Nephron (organoid): ENCODE results near the gene ELL2.
"Not testable (repeated sequence)": the region's sequence is repeated elsewhere in the genome, so short reads cannot be mapped to it uniquely, and the experiment has no call there.

ENCODE experiments used
- H3K27ac Mint-ChIP-seq, 3 experiments: 2 replicates each; pipeline ENCODE4 v1.8.0; 2020; ENCODE audit warnings: mixed read lengths in 3 of 3, mild to moderate bottlenecking in 2 of 3, moderate library complexity in 1 of 3
- H3K27me3 Mint-ChIP-seq: 2 replicates; pipeline ENCODE4 v1.8.0; 2021; ENCODE audit warnings: low read depth, mild to moderate bottlenecking, moderate library complexity, mixed read lengths
- H3K36me3 Mint-ChIP-seq: 2 replicates; pipeline ENCODE4 v1.8.0; 2020; ENCODE audit warnings: low read depth, mixed read lengths
- H3K4me1 Mint-ChIP-seq: 2 replicates; pipeline ENCODE4 v1.8.0; 2020; ENCODE audit warnings: mixed read lengths
- H3K4me3 Mint-ChIP-seq, 3 experiments: 2 replicates each; pipeline ENCODE4 v1.8.0; 2020; ENCODE audit warnings: mild to moderate bottlenecking in 3 of 3, mixed read lengths in 3 of 3, moderate library complexity in 2 of 3
- H3K9me3 Mint-ChIP-seq: 2 replicates; pipeline ENCODE4 v1.8.0; 2020; ENCODE audit warnings: mixed read lengths
- CTCF ChIP-seq, 3 experiments: fragments of 200-600 bp; sonication (generic); IDR thresholded peaks; one replicate each; pipeline ENCODE4 v1.5.0; 2021; ENCODE audit warnings: antibody characterized with exemption in 3 of 3; ENCODE audit not compliant: unreplicated experiment in 3 of 3

ELL2 gene

DNA sequence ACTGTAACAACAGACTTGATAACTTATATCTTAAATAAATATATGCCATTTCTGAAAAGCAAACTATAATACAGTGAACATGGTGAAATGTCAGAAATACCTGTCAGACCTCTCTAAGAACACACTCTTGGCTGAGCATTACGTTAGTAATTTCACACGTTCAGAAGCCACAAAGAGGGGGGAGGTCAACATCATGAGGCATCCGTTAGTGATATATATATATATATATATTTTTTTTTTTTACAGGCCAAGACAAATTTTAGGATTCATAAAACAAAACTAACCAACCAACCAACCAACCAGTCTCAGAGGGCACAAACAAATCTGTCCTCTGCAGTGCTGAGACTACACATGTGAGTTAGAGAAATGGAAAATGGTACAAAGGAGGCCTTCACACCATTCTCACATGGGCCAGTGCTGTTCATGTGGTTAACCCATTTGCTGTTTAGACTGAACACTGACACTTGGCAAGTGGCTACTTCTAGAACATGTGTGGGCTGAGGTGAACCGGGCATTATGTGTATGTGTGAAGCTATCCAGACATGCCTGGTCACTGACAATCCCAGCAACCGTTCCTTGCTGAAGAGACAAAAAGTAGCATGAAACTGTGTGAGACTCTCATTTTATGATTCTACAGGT, 54.5 kb downstream of the ELL2 start:
- Mint-ChIP-seq H3K4me3 (no peak overlapping the region), H3K4me1 (peaks cover 4% of the 10 kb centered on the region), H3K27me3 (no peaks in the 10 kb centered on the region), H3K36me3 (peaks cover 5% of the 10 kb centered on the region), H3K27ac (no peak overlapping the region), H3K9me3 (no peaks in the 10 kb centered on the region)
- TF ChIP-seq CTCF (IDR thresholded peaks at IDR 0.05; ENCODE audit: unreplicated experiment in 3 of 3): no peak

DNA sequence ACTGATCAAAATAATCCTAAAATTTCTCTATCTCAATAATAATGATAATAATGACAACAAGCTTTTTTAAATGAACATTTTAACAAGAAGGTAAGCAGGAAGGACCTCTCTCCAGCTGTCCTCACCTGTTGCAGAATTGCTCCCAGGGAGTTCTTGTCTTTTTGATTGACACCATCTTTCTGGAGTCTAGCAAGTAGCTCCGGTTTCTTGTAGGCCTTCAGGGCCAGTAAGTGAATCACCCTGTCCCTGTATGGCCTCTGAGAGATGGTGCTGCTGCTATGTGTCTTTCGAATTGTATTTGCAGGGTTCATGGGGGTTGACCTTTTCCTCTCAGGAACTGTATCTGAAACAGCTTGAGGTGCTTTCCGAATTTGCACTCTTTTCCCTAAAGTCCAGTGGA, 55.3 kb downstream of the ELL2 start:
- not testable (repeated sequence) for H3K4me3 Mint-ChIP-seq, H3K27ac Mint-ChIP-seq, H3K27me3 Mint-ChIP-seq, H3K9me3 Mint-ChIP-seq, H3K4me1 Mint-ChIP-seq, H3K36me3 Mint-ChIP-seq

DNA sequence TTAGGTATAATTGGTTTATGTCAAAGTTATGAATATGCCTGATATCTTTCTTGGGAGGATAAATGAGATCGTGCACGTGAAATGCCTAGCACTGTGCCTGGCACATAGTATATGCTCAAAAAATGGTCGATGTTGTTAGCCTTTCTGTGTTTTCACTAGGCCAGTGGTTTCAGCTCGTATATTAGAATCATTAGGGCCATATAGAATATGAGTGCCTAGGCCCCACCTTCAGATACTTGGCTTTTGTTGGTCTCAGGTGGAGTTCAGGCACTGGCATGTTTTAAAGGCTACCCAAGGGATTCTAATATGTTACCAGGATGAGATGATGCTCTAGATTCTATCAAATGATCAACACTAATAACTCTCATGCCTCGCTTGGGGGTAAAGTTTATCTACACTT, 56.8 kb downstream of the ELL2 start:
- H3K9me3 Mint-ChIP-seq: no peaks in the 10 kb centered on the region
- no peak overlapping the region for H3K27ac Mint-ChIP-seq
- no peak overlapping the region for H3K4me3 Mint-ChIP-seq
- no peaks in the 10 kb centered on the region for H3K4me1 Mint-ChIP-seq
- no peaks in the 10 kb centered on the region for H3K27me3 Mint-ChIP-seq
- no peak for TF ChIP-seq CTCF (IDR thresholded peaks at IDR 0.05; ENCODE audit: unreplicated experiment in 3 of 3)
- H3K36me3 Mint-ChIP-seq: peaks cover 10% of the 10 kb centered on the region

DNA sequence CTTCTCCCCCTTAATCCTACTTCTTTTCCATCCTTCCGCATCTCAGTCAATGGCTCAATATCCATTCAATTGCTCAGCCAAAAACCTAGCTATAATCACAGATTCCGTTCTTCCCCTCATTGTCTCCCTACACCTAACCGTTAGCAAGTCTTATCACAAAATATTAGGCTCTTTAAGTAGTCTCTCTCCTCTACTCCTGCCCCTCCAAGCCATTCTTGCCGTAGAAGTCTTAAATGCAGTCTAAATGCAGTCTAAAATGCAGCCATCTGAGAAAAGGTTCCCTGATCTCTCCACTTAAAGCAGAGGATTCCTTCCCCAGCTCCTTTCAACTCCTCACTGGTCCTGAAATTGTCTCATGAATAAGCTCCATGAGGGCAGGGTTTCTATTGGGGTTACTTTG, 57.8 kb downstream of the ELL2 start:
- Mint-ChIP-seq H3K4me1 (peaks cover 3% of the 10 kb centered on the region), H3K36me3 (peaks cover 11% of the 10 kb centered on the region), H3K9me3 (no peaks in the 10 kb centered on the region), H3K27ac (peak overlapping the region in 1 of 3 experiments; percentile 10), H3K27me3 (no peaks in the 10 kb centered on the region), H3K4me3 (no peak overlapping the region)
- no peak for TF ChIP-seq CTCF (IDR thresholded peaks at IDR 0.05; ENCODE audit: unreplicated experiment in 3 of 3)

- Mint-ChIP-seq H3K4me3 (no peak overlapping the region), H3K36me3 (peaks cover 19% of the 10 kb centered on the region), H3K27ac (peak overlapping the region in 1 of 3 experiments; percentile 11), H3K4me1 (peaks cover 3% of the 10 kb centered on the region), H3K27me3 (no peaks in the 10 kb centered on the region), H3K9me3 (no peaks in the 10 kb centered on the region)
- no peak for TF ChIP-seq CTCF (IDR thresholded peaks at IDR 0.05; ENCODE audit: unreplicated experiment in 3 of 3)
Observed at GRCh38 chr5:95901676-95902627, 59.7 kb downstream of the ELL2 start.

- Mint-ChIP-seq H3K27me3 (no peaks in the 10 kb centered on the region), H3K4me3 (no peak overlapping the region), H3K36me3 (peaks cover 27% of the 10 kb centered on the region)
Observed at GRCh38 chr5:95900383-95900958, 61.2 kb downstream of the ELL2 start.

More at GRCh38 chr5:95900383-95900958, 61.2 kb downstream of the ELL2 start:
- Mint-ChIP-seq H3K9me3 (no peaks in the 10 kb centered on the region), H3K27ac (peak overlapping the region in 1 of 3 experiments; percentile 54), H3K4me1 (peaks cover 3% of the 10 kb centered on the region)
- TF ChIP-seq CTCF (IDR thresholded peaks at IDR 0.05; ENCODE audit: unreplicated experiment in 3 of 3): no peak
